H1 (cell line): ENCODE measurements around the gene TMEM131L. TPM values are rescaled to one million over a fixed set of nuclear protein-coding genes. Genes with fewer than 3 reads are reported as not detected.

Experiments used
- EGR1 ChIP-seq: IDR thresholded peaks from 2 replicates; pipeline ENCODE4 v1.6.1; 2011; ENCODE audit warnings: low read depth, low read length, borderline replicate concordance
- SIN3A ChIP-seq, 2 experiments: IDR thresholded peaks in 1 of 2; conservative IDR thresholded peaks in 1 of 2; 2 replicates each; pipeline ENCODE4 v1.6.1; 2011 to 2012; ENCODE audit warnings: low read length in 2 of 2, improper control_type of control experiment in 1 of 2, low read depth in 1 of 2, mild to moderate bottlenecking in 1 of 2
- SIX5 ChIP-seq: IDR thresholded peaks from 2 replicates; pipeline ENCODE4 v1.6.1; 2011; ENCODE audit warnings: mild to moderate bottlenecking, low read depth, low read length
- polyA plus RNA-seq, 7 experiments: library from polyadenylated mRNA; depleted of rRNA in 3 of 7; stranded (reverse) in 5 of 7; unstranded in 2 of 7; fragments of >200 nt in 5 of 7; fragments of 200-250 nt in 2 of 7; gene quantifications; 1 replicate in 5 of 7; 2 replicates in 1 of 7; 4 replicates in 1 of 7; pipeline versions ENCODE4 v1.2.1 to v1.2.3, GENCODE V29; 2011 to 2013; ENCODE audit warnings: missing spikeins in 2 of 7, mixed read lengths in 2 of 7
- total RNA-seq: library from RNA; stranded (reverse); fragmentation: NEBNext Ultra II Directional; extraction: Animal tissue kit (Norgen Biotek cat#: 25700); gene quantifications from 2 replicates; pipeline ENCODE4 v1.2.1, GENCODE V29; 2021

The TMEM131L gene
- total and polyA plus RNA-seq, 2 of the 8 experiments (the other 6 are each of a cell fraction or from before 2014, with no cell fraction given), result 14.3 to 26.1 TPM

- no peak for TF ChIP-seq EGR1
- no peak for TF ChIP-seq SIX5
- TF ChIP-seq SIN3A (conservative IDR thresholded peaks at IDR 0.05 in 1 of 2, IDR thresholded peaks at IDR 0.05 in 1 of 2; ENCODE audit: low read depth in 1 of 2, low read length in 2 of 2), result no peak
Observed at GRCh38 chr4:153480704-153481103, 14.5 kb downstream of the TMEM131L start (continued).
